SK-N-SH treated with all-trans-retinoic acid at 6 μM for 48 hours (cell line): ENCODE data around the gene PREB.

Experiments used
- ATAC-seq: fragments of 200-7000 bp; cut with Tn5 transposase; 3 replicates; pipeline ENCODE4 v1.9.1; 2020; ENCODE audit warnings: mild to moderate bottlenecking, moderate library complexity
- ARNTL ChIP-seq: fragments of 450-650 bp; formaldehyde crosslinking; IDR thresholded peaks from 2 replicates; pipeline ENCODE4 v1.5.0; 2020; ENCODE audit warnings: low read depth, mild to moderate bottlenecking, moderate library complexity, borderline replicate concordance
- BACH2 ChIP-seq: fragments of 250-450 bp; sonication (Bioruptor Pico); IDR thresholded peaks from 2 replicates; pipeline ENCODE4 v1.9.0; 2021; ENCODE audit warnings: mild to moderate bottlenecking, borderline replicate concordance
- CSDC2 ChIP-seq: fragments of 250-450 bp; sonication (Bioruptor Pico); IDR thresholded peaks from 2 replicates; pipeline ENCODE4 v1.5.0; 2020; ENCODE audit warnings: mild to moderate bottlenecking, moderate library complexity
- ESRRG ChIP-seq: fragments of 250-450 bp; sonication (Bioruptor Pico); IDR thresholded peaks from 2 replicates; pipeline ENCODE4 v1.6.1; 2021; ENCODE audit warnings: mild to moderate bottlenecking
- GLIS3 ChIP-seq: fragments of 250-450 bp; sonication (Bioruptor Pico); IDR thresholded peaks from 2 replicates; pipeline ENCODE4 v1.5.0; 2020; ENCODE audit warnings: mild to moderate bottlenecking, moderate library complexity
- ISL1 ChIP-seq: fragments of 250-450 bp; sonication (Bioruptor Pico); IDR thresholded peaks from 2 replicates; pipeline ENCODE4 v2.1.2; 2022; ENCODE audit warnings: mild to moderate bottlenecking, moderate library complexity
- OSR1 ChIP-seq: fragments of 250-450 bp; sonication (Bioruptor Pico); IDR thresholded peaks from 2 replicates; pipeline ENCODE4 v1.8.0; 2022; ENCODE audit warnings: moderate library complexity, mild to moderate bottlenecking, inconsistent platforms
- PATZ1 ChIP-seq: fragments of 250-450 bp; sonication (Bioruptor Pico); IDR thresholded peaks from 2 replicates; pipeline ENCODE4 v1.8.0; 2020; ENCODE audit warnings: mild to moderate bottlenecking, moderate library complexity, borderline replicate concordance
- PPARA ChIP-seq: fragments of 250-450 bp; sonication (Bioruptor Pico); IDR thresholded peaks from 2 replicates; pipeline ENCODE4 v1.5.0; 2020; ENCODE audit warnings: mild to moderate bottlenecking, borderline replicate concordance
- SNAI2 ChIP-seq: fragments of 250-450 bp; sonication (Bioruptor Pico); IDR thresholded peaks from 2 replicates; pipeline ENCODE4 v1.5.0; 2020; ENCODE audit warnings: mild to moderate bottlenecking, moderate library complexity
- TCF4 ChIP-seq: fragments of 250-450 bp; sonication (Bioruptor Pico); IDR thresholded peaks from 2 replicates; pipeline ENCODE4 v1.8.0; 2021; ENCODE audit warnings: mild to moderate bottlenecking, moderate library complexity, borderline replicate concordance
- TOX ChIP-seq: fragments of 250-450 bp; sonication (Bioruptor Pico); IDR thresholded peaks from 2 replicates; pipeline ENCODE4 v1.8.0; 2021; ENCODE audit warnings: mild to moderate bottlenecking, moderate library complexity, borderline replicate concordance
- TSHZ2 ChIP-seq: fragments of 250-450 bp; sonication (Bioruptor Pico); IDR thresholded peaks from 2 replicates; pipeline ENCODE4 v1.5.0; 2020; ENCODE audit warnings: mild to moderate bottlenecking, moderate library complexity
- ZC3H10 ChIP-seq: fragments of 250-450 bp; sonication (Bioruptor Pico); IDR thresholded peaks from 2 replicates; pipeline ENCODE4 v1.5.1; 2021; ENCODE audit warnings: mild to moderate bottlenecking, moderate library complexity
- ZFP3 ChIP-seq: fragments of 250-450 bp; sonication (Bioruptor Pico); IDR thresholded peaks from 2 replicates; pipeline ENCODE4 v1.5.0; 2020; ENCODE audit warnings: mild to moderate bottlenecking, moderate library complexity
- ZFP30 ChIP-seq: fragments of 450-650 bp; formaldehyde crosslinking; IDR thresholded peaks from 2 replicates; pipeline ENCODE4 v1.5.0; 2022; ENCODE audit warnings: mild to moderate bottlenecking, moderate library complexity
- ZNF8 ChIP-seq: fragments of 450-650 bp; formaldehyde crosslinking; IDR thresholded peaks from 2 replicates; pipeline ENCODE4 v1.5.0; 2020; ENCODE audit warnings: mild to moderate bottlenecking, moderate library complexity
- TF ChIP-seq, protein P1 (sequence below): fragments of 250-450 bp; sonication (Bioruptor Pico); IDR thresholded peaks from 2 replicates; pipeline ENCODE4 v1.5.1; 2021; ENCODE audit warnings: mild to moderate bottlenecking, moderate library complexity
- TF ChIP-seq, protein P2 (sequence below): fragments of 250-450 bp; sonication (Bioruptor Pico); IDR thresholded peaks from 2 replicates; pipeline ENCODE4 v1.8.0; 2021; ENCODE audit warnings: low read depth, mild to moderate bottlenecking, moderate library complexity, borderline replicate concordance

The PREB gene

DNA sequence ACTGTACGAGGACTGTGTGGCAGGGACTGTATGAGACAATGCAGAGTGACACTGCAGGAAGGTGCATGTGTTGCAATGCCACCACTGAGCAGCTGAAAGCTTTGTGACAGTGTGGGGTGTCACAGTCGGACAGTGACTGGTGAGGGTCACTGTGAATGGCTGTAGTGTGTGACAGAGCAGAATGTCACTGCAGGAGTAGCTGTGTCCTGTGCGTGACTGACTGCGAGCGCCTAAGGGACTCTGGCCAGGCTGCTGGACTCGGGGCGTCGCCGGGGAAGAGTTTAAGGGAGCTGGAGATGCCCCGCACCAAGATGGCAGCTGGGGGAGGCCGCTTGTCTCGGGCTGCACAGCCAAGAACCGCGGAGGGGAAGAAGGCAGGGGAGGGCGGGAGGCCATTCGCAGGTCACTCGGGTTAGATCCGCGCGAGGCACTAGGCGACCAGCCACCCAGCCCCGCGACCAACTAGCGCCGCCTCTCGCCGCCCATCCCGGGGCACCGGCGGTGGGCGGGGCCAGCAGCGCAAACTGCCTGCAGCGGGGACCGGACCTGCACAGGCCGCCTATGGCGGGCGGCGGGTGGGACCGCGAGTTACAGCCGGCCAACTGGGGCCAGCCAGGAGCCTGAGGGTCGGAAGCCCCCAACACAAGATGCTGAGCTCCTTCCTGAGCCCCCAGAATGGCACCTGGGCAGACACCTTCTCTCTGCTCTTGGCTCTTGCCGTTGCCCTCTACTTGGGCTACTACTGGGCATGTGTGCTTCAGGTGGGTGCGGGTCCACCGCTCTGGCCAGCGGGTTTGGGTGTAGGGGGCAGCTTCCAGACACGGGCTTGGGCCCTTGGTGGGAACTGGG, 10.9 kb downstream of the PREB start, which contains the start of gene ABHD1:
ABHD1 (plus strand) TSS at position 514 of the 849 bp plus-strand sequence; CDS start at position 648, 134 bp downstream.
- ATAC-seq, result peak; percentile 91
- TF ChIP-seq OSR1 (CRISPR knock-in tag) (no peak), ISL1 (CRISPR knock-in tag) (no peak), PATZ1 (CRISPR knock-in tag) (no peak), SNAI2 (CRISPR knock-in tag) (peak; percentile 16; the same call in 1 of the 2 replicates), ZFP3 (no peak), GLIS3 (CRISPR knock-in tag) (no peak), ZNF8 (CRISPR knock-in tag) (no peak), ESRRG (no peak), CSDC2 (CRISPR knock-in tag) (0 out of 2 replicates have a peak, but pooled peaks have one; percentile 26), ZFP30 (CRISPR knock-in tag) (no peak)
- TF ChIP-seq, protein P1, sequence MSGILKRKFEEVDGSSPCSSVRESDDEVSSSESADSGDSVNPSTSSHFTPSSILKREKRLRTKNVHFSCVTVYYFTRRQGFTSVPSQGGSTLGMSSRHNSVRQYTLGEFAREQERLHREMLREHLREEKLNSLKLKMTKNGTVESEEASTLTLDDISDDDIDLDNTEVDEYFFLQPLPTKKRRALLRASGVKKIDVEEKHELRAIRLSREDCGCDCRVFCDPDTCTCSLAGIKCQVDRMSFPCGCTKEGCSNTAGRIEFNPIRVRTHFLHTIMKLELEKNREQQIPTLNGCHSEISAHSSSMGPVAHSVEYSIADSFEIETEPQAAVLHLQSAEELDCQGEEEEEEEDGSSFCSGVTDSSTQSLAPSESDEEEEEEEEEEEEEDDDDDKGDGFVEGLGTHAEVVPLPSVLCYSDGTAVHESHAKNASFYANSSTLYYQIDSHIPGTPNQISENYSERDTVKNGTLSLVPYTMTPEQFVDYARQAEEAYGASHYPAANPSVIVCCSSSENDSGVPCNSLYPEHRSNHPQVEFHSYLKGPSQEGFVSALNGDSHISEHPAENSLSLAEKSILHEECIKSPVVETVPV (CRISPR knock-in tag), result no peak
- TF ChIP-seq, protein P2, sequence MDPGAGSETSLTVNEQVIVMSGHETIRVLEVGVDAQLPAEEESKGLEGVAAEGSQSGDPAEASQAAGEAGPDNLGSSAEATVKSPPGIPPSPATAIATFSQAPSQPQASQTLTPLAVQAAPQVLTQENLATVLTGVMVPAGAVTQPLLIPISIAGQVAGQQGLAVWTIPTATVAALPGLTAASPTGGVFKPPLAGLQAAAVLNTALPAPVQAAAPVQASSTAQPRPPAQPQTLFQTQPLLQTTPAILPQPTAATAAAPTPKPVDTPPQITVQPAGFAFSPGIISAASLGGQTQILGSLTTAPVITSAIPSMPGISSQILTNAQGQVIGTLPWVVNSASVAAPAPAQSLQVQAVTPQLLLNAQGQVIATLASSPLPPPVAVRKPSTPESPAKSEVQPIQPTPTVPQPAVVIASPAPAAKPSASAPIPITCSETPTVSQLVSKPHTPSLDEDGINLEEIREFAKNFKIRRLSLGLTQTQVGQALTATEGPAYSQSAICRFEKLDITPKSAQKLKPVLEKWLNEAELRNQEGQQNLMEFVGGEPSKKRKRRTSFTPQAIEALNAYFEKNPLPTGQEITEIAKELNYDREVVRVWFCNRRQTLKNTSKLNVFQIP (CRISPR knock-in tag), result no peak

DNA sequence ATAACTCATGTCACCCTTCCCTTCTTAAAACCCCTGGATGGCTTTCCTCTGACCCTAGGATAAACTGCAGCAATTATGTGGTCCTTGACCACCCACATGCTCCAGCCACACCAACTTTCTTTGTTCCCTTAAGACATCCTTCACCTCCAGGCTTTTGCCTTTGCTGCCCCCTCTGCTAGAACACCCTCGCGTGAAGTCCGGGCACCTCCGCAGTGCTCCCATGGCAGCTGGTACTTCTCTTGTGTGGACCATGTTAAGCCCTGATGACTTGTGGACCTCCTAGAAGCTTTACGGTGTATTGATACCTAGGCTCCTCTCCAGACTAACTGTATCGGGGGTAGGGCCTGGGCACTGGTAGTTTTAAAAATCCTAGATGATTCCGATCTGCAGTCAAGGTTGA, 11.6 kb downstream of the PREB start:
- TF ChIP-seq BACH2 (CRISPR knock-in tag) (no peak), OSR1 (CRISPR knock-in tag) (no peak), GLIS3 (CRISPR knock-in tag) (no peak), ZFP3 (no peak), TOX (CRISPR knock-in tag) (no peak), PPARA (no peak), ZFP30 (CRISPR knock-in tag) (no peak), ZNF8 (CRISPR knock-in tag) (no peak), ZC3H10 (CRISPR knock-in tag) (no peak), TSHZ2 (no peak), ARNTL (CRISPR knock-in tag) (no peak), SNAI2 (CRISPR knock-in tag) (no peak), TCF4 (CRISPR knock-in tag) (no peak), PATZ1 (CRISPR knock-in tag) (no peak), CSDC2 (CRISPR knock-in tag) (no peak), ESRRG (no peak)
- TF ChIP-seq, protein P2 (CRISPR knock-in tag), result no peak
- no peak for ATAC-seq
